Keratinocyte (primary cell): ENCODE results near the gene ZNF385A. TPM values are rescaled to one million over a fixed set of nuclear protein-coding genes. Genes with fewer than 3 reads are reported as not detected.

Source experiments
- DNase-seq: peaks from one replicate; pipeline ENCODE4 v3.0.0-alpha.2; 2011; ENCODE audit warnings: low read depth, missing footprints, low spot score
- FAIRE-seq: peaks from 2 replicates; lab custom pipeline; 2011; peaks lifted over from hg19 to GRCh38; lab: Jason Lieb, UNC
- H2AFZ ChIP-seq: 2 replicates; pipeline ENCODE4 v1.6.0; 2012; ENCODE audit warnings: low read length, control low read depth, inconsistent platforms; ENCODE audit not compliant: control insufficient read depth
- H3K27ac ChIP-seq: 2 replicates; pipeline ENCODE4 v1.5.1; 2011; ENCODE audit warnings: low read length; ENCODE audit not compliant: control insufficient read depth, insufficient read depth
- H3K27me3 ChIP-seq: 3 replicates; pipeline ENCODE4 v1.6.0; 2011; ENCODE audit warnings: low read length; ENCODE audit not compliant: control insufficient read depth, insufficient read depth; ENCODE audit errors: extremely low read depth
- H3K36me3 ChIP-seq, 2 experiments: 2 replicates in 1 of 2; 3 replicates in 1 of 2; pipeline ENCODE4 v1.5.1; 2011; ENCODE audit warnings: low read length in 2 of 2, mild to moderate bottlenecking in 1 of 2; ENCODE audit not compliant: control insufficient read depth in 2 of 2, insufficient read depth in 2 of 2; ENCODE audit errors: extremely low read depth in 1 of 2
- H3K4me1 ChIP-seq: 3 replicates; pipeline ENCODE4 v1.5.1; 2011; ENCODE audit warnings: low read length; ENCODE audit not compliant: control insufficient read depth, insufficient read depth; ENCODE audit errors: extremely low read depth
- H3K4me2 ChIP-seq: 3 replicates; pipeline ENCODE4 v1.6.0; 2011; ENCODE audit warnings: low read depth, low read length; ENCODE audit not compliant: control insufficient read depth, insufficient read depth; ENCODE audit errors: extremely low read depth
- H3K4me3 ChIP-seq, 3 experiments: fragments of 200-600 bp in 1 of 3; sonication (generic) in 1 of 3; 2 replicates in 2 of 3; 3 replicates in 1 of 3; pipeline ENCODE4 v1.5.1; 2011 to 2016; ENCODE audit warnings: low read length in 3 of 3, mild to moderate bottlenecking in 3 of 3, control low read depth in 2 of 3, inconsistent platforms in 1 of 3, low read depth in 1 of 3, mixed read lengths in 1 of 3, mixed run types in 1 of 3, moderate library complexity in 1 of 3; ENCODE audit not compliant: control insufficient read depth in 2 of 3, insufficient read depth in 2 of 3; ENCODE audit errors: extremely low read depth in 1 of 3
- H3K79me2 ChIP-seq: 2 replicates; pipeline ENCODE4 v1.6.0; 2012; ENCODE audit warnings: low read length; ENCODE audit not compliant: control insufficient read depth, insufficient read depth
- H3K9ac ChIP-seq: 3 replicates; pipeline ENCODE4 v1.6.0; 2011; ENCODE audit warnings: low read length; ENCODE audit not compliant: control insufficient read depth, insufficient read depth; ENCODE audit errors: extremely low read depth
- H3K9me1 ChIP-seq: 3 replicates; pipeline ENCODE4 v1.6.0; 2011; ENCODE audit warnings: low read length; ENCODE audit not compliant: control insufficient read depth, insufficient read depth; ENCODE audit errors: extremely low read depth
- H3K9me3 ChIP-seq: 2 replicates; pipeline ENCODE4 v1.5.1; 2012; ENCODE audit warnings: low read depth, low read length; ENCODE audit not compliant: control insufficient read depth
- H4K20me1 ChIP-seq: 3 replicates; pipeline ENCODE4 v1.6.0; 2011; ENCODE audit warnings: low read length; ENCODE audit not compliant: control insufficient read depth, insufficient read depth; ENCODE audit errors: extremely low read depth
- CTCF ChIP-seq, 3 experiments: IDR thresholded peaks in 1 of 3; conservative IDR thresholded peaks in 1 of 3; optimal IDR thresholded peaks in 1 of 3; 2 replicates in 2 of 3; 3 replicates in 1 of 3; pipeline versions ENCODE3 to v1.5.1; 2011; ENCODE audit warnings: low read length in 3 of 3, mild to moderate bottlenecking in 3 of 3, moderate library complexity in 2 of 3, control low read depth in 1 of 3, inconsistent platforms in 1 of 3; ENCODE audit not compliant: insufficient read depth in 2 of 3; ENCODE audit errors: extremely low read depth in 1 of 3
- EZH2 ChIP-seq: IDR thresholded peaks from one replicate; pipeline ENCODE4 v1.6.1; 2012; ENCODE audit warnings: inconsistent platforms, mild to moderate bottlenecking, low read length, moderate library complexity
- dilution Hi-C: fragments of 300-500 bp; cut with MboI; formaldehyde crosslinking; loops from one replicate; pipeline ENCODE4 v1.7.0; 2020; ENCODE audit warnings: low sequenced_read_pairs; ENCODE audit not compliant: extremely low pct_ligation_motif_present
- polyA plus RNA-seq, 5 experiments: library from polyadenylated mRNA; depleted of rRNA in 3 of 5; stranded (reverse) in 3 of 5; stranded (forward) in 1 of 5; unstranded in 1 of 5; fragments of >200 nt; gene quantifications; 1 replicate in 1 of 5; 2 replicates in 3 of 5; 3 replicates in 1 of 5; pipeline versions ENCODE4 v1.2.1 to v1.2.3, GENCODE V29; 2011 to 2012; ENCODE audit warnings: missing spikeins in 2 of 5, low read depth in 1 of 5, low replicate concordance in 1 of 5

The ZNF385A gene
- polyA plus RNA-seq, 1 donor (not counting 4 experiments of a cell fraction or from before 2014, with no cell fraction given): 11.4 TPM

GRCh38 chr12:54411391-54412241, 27.1 kb upstream of the ZNF385A start:
- Histone ChIP-seq H3K9ac (peak overlapping the region; percentile 53), H3K27me3 (no peaks in the 10 kb centered on the region), H3K79me2 (peaks cover 47% of the 10 kb centered on the region), H3K9me1 (peaks cover 5% of the 10 kb centered on the region), H3K4me3 (no peak overlapping the region), H3K36me3 (peaks cover 26 to 31% of the 10 kb centered on the region in 2 experiments), H3K4me2 (no peak overlapping the region), H4K20me1 (no peaks in the 10 kb centered on the region), H3K4me1 (peaks cover 43% of the 10 kb centered on the region), H3K27ac (peak overlapping the region; percentile 80), H3K9me3 (no peaks in the 10 kb centered on the region), H2AFZ (no peak overlapping the region)
- peak; percentile 80 for FAIRE-seq
- TF ChIP-seq CTCF (optimal IDR thresholded peaks at IDR 0.05 in 1 of 3, IDR thresholded peaks at IDR 0.05 in 1 of 3, conservative IDR thresholded peaks at IDR 0.05 in 1 of 3; ENCODE audit: extremely low read depth in 1 of 3, insufficient read depth in 2 of 3, low read length in 3 of 3): no peak
- dilution Hi-C loops: no loop called here
- DNase-seq: peak; percentile 95

- H3K27ac ChIP-seq: no peak overlapping the region
- no peak overlapping the region for H2AFZ ChIP-seq
- DNase-seq: no peak
- H3K9ac ChIP-seq: no peak overlapping the region
- H3K4me3 ChIP-seq: no peak overlapping the region
- peaks cover 25% of the 10 kb centered on the region for H3K79me2 ChIP-seq
- H3K4me2 ChIP-seq: no peak overlapping the region
- H3K27me3 ChIP-seq: no peaks in the 10 kb centered on the region
- TF ChIP-seq EZH2 (no peak), CTCF (optimal IDR thresholded peaks at IDR 0.05 in 1 of 3, IDR thresholded peaks at IDR 0.05 in 1 of 3, conservative IDR thresholded peaks at IDR 0.05 in 1 of 3; ENCODE audit: extremely low read depth in 1 of 3, insufficient read depth in 2 of 3, low read length in 3 of 3) (no peak)
- H3K4me1 ChIP-seq: peaks cover 31% of the 10 kb centered on the region
- H4K20me1 ChIP-seq: no peaks in the 10 kb centered on the region
- peaks cover 45 to 51% of the 10 kb centered on the region in 2 experiments for H3K36me3 ChIP-seq
- no peak for FAIRE-seq
- dilution Hi-C loops: no loop called here
- H3K9me3 ChIP-seq: no peaks in the 10 kb centered on the region
- peaks cover 5% of the 10 kb centered on the region for H3K9me1 ChIP-seq
These were observed 24.7 kb upstream of the ZNF385A start for GRCh38 chr12:54409267-54409666.
